H1 (cell line): ENCODE data around the gene ZC3HAV1. TPM values are rescaled to one million over a fixed set of nuclear protein-coding genes. Genes with fewer than 3 reads are reported as not detected.

Source experiments
- CTCF ChIA-PET: fragments of 300-600 bp; sonication (Branson Sonifier 250); formaldehyde crosslinking; loops from one replicate; lab custom pipeline; 2021; ENCODE audit not compliant: partially characterized antibody; lab: Charles Lee
- POLR2A ChIA-PET: fragments of 300-600 bp; sonication (Branson Sonifier 250); formaldehyde crosslinking; loops from one replicate; lab custom pipeline; 2021; ENCODE audit warnings: inconsistent platforms; ENCODE audit not compliant: partially characterized antibody; lab: Charles Lee
- DNase-seq, 2 experiments: peaks; one replicate each; pipeline versions ENCODE4 v3.0.0 to v3.0.0-alpha.2; 2010 to 2022; ENCODE audit warnings: low spot score in 2 of 2, low read depth in 1 of 2, mixed read lengths in 1 of 2
- FAIRE-seq: peaks from 2 replicates; lab custom pipeline; 2011; peaks lifted over from hg19 to GRCh38; lab: Jason Lieb, UNC
- H2AFZ ChIP-seq: 2 replicates; pipeline ENCODE4 v1.8.1; 2012; ENCODE audit warnings: low read length, inconsistent platforms
- H2AK5ac ChIP-seq: 2 replicates; pipeline ENCODE4 v1.6.1; 2013; ENCODE audit warnings: low read depth, low read length
- H2BK120ac ChIP-seq: replicated peaks from 2 replicates; pipeline ENCODE3; 2013; ENCODE audit warnings: low read depth, low read length, inconsistent platforms
- H2BK12ac ChIP-seq: 2 replicates; pipeline ENCODE4 v1.6.1; 2013; ENCODE audit warnings: low read depth, low read length
- H2BK15ac ChIP-seq: 2 replicates; pipeline ENCODE4 v1.6.1; 2013; ENCODE audit warnings: low read length
- H2BK20ac ChIP-seq: 2 replicates; pipeline ENCODE4 v1.6.1; 2013; ENCODE audit warnings: low read length
- H2BK5ac ChIP-seq: 2 replicates; pipeline ENCODE4 v1.6.1; 2013; ENCODE audit warnings: low read depth, low read length
- H3K14ac ChIP-seq: 2 replicates; pipeline ENCODE4 v1.6.1; 2013; ENCODE audit warnings: inconsistent platforms; ENCODE audit not compliant: insufficient read length
- H3K18ac ChIP-seq: 2 replicates; pipeline ENCODE4 v1.6.1; 2013; ENCODE audit warnings: low read length; ENCODE audit errors: extremely low read depth
- H3K23ac ChIP-seq: 2 replicates; pipeline ENCODE4 v1.6.1; 2013; ENCODE audit warnings: inconsistent platforms; ENCODE audit not compliant: insufficient read length
- H3K23me2 ChIP-seq: 2 replicates; pipeline ENCODE4 v1.6.1; 2013; ENCODE audit warnings: low read depth, low read length
- H3K27ac ChIP-seq: 2 replicates; pipeline ENCODE4 v1.6.1; 2011; ENCODE audit warnings: low read depth, low read length, inconsistent platforms
- H3K27me3 ChIP-seq, 4 experiments: replicated peaks in 1 of 4; 1 replicate in 1 of 4; 2 replicates in 3 of 4; pipeline versions ENCODE4 v1.6.1 to v1.8.1; 2011 to 2013; ENCODE audit warnings: low read length in 3 of 4, mild to moderate bottlenecking in 3 of 4, inconsistent platforms in 2 of 4, mixed read lengths in 2 of 4, moderate library complexity in 1 of 4; ENCODE audit not compliant: control insufficient read depth in 3 of 4, insufficient read depth in 3 of 4; ENCODE audit errors: extremely low read depth in 1 of 4
- H3K36me3 ChIP-seq, 4 experiments: 2 replicates each; pipeline versions ENCODE4 v1.6.1 to v1.8.1; 2011 to 2013; ENCODE audit warnings: mild to moderate bottlenecking in 4 of 4, low read length in 3 of 4, moderate library complexity in 2 of 4, control low read depth in 1 of 4, inconsistent platforms in 1 of 4; ENCODE audit not compliant: insufficient read depth in 4 of 4, control insufficient read depth in 2 of 4
- H3K4ac ChIP-seq: replicated peaks from 2 replicates; pipeline ENCODE3; 2013; ENCODE audit warnings: low read length, low read depth, mixed read lengths, inconsistent platforms; ENCODE audit not compliant: insufficient read length
- H3K4me1 ChIP-seq, 4 experiments: replicated peaks in 1 of 4; 1 replicate in 1 of 4; 2 replicates in 3 of 4; pipeline versions ENCODE4 v1.6.1 to v1.8.1; 2011 to 2013; ENCODE audit warnings: low read length in 3 of 4, inconsistent platforms in 2 of 4, mixed read lengths in 1 of 4; ENCODE audit not compliant: insufficient read depth in 4 of 4, control insufficient read depth in 3 of 4
- H3K4me2 ChIP-seq, 2 experiments: 2 replicates each; pipeline versions ENCODE4 v1.6.1 to v1.8.1; 2011 to 2013; ENCODE audit warnings: low read depth in 2 of 2, low read length in 2 of 2, control low read depth in 1 of 2, inconsistent platforms in 1 of 2, mild to moderate bottlenecking in 1 of 2; ENCODE audit not compliant: insufficient read depth in 1 of 2
- H3K4me3 ChIP-seq, 4 experiments: fragments of 200-600, 300-600 bp in 1 of 4; sonication (generic), shearing (Covaris generic), sonication (Bioruptor Twin) in 1 of 4; 2 replicates each; pipeline versions ENCODE4 v1.5.1 to v1.8.1; 2011 to 2016; ENCODE audit warnings: low read length in 4 of 4, low read depth in 3 of 4, control low read depth in 2 of 4, inconsistent platforms in 2 of 4, mild to moderate bottlenecking in 2 of 4, mixed read lengths in 1 of 4, moderate library complexity in 1 of 4; ENCODE audit not compliant: insufficient read depth in 2 of 4; ENCODE audit errors: extremely low read depth in 1 of 4
- H3K56ac ChIP-seq: replicated peaks from 2 replicates; pipeline ENCODE3; 2013; ENCODE audit warnings: low read depth, mild to moderate bottlenecking, mixed read lengths, low read length, inconsistent platforms; ENCODE audit not compliant: insufficient read length
- H3K79me1 ChIP-seq: 2 replicates; pipeline ENCODE4 v1.6.1; 2013; ENCODE audit warnings: low read depth, low read length, control low read depth
- H3K79me2 ChIP-seq, 2 experiments: 2 replicates each; pipeline versions ENCODE4 v1.6.1 to v1.8.1; 2012 to 2013; ENCODE audit warnings: low read length in 2 of 2, mild to moderate bottlenecking in 2 of 2, inconsistent platforms in 1 of 2; ENCODE audit not compliant: insufficient read depth in 2 of 2, control insufficient read depth in 1 of 2
- H3K9ac ChIP-seq, 4 experiments: replicated peaks in 1 of 4; 1 replicate in 1 of 4; 2 replicates in 3 of 4; pipeline versions ENCODE4 v1.6.1 to v1.8.1; 2011 to 2013; ENCODE audit warnings: low read depth in 3 of 4, low read length in 3 of 4, control low read depth in 2 of 4, mild to moderate bottlenecking in 2 of 4, moderate library complexity in 2 of 4, inconsistent platforms in 1 of 4; ENCODE audit errors: extremely low read depth in 1 of 4
- H3K9me3 ChIP-seq, 2 experiments: 2 replicates each; pipeline versions ENCODE4 v1.6.1 to v1.8.1; 2012 to 2013; ENCODE audit warnings: mild to moderate bottlenecking in 2 of 2, moderate library complexity in 2 of 2, control low read depth in 1 of 2, inconsistent platforms in 1 of 2, low read depth in 1 of 2, low read length in 1 of 2, mixed read lengths in 1 of 2; ENCODE audit not compliant: insufficient read depth in 2 of 2
- H4K20me1 ChIP-seq, 2 experiments: replicated peaks in 1 of 2; 2 replicates each; pipeline versions ENCODE3 to v1.8.1; 2011 to 2013; ENCODE audit warnings: inconsistent platforms in 2 of 2, low read length in 2 of 2, mild to moderate bottlenecking in 1 of 2; ENCODE audit not compliant: insufficient read depth in 2 of 2, control insufficient read depth in 1 of 2
- H4K5ac ChIP-seq: 2 replicates; pipeline ENCODE4 v1.6.1; 2013; ENCODE audit warnings: low read length, low read depth, mixed read lengths, inconsistent platforms; ENCODE audit not compliant: insufficient read length
- H4K8ac ChIP-seq: 2 replicates; pipeline ENCODE4 v1.8.0; 2013; ENCODE audit warnings: mild to moderate bottlenecking, moderate library complexity, low read length, inconsistent platforms; ENCODE audit not compliant: insufficient read depth; ENCODE audit errors: extremely low read depth
- H4K91ac ChIP-seq: replicated peaks from 2 replicates; pipeline ENCODE3; 2013; ENCODE audit warnings: low read length, mixed read lengths, inconsistent platforms; ENCODE audit not compliant: insufficient read length
- BACH1 ChIP-seq: IDR thresholded peaks from 2 replicates; pipeline ENCODE4 v1.6.1; 2012; ENCODE audit warnings: low read length, improper control_type of control experiment
- CEBPB ChIP-seq: IDR thresholded peaks from 2 replicates; pipeline ENCODE4 v1.6.1; 2012; ENCODE audit warnings: low read depth, low read length
- CREB1 ChIP-seq: IDR thresholded peaks from 2 replicates; pipeline ENCODE4 v1.6.1; 2012; ENCODE audit warnings: inconsistent platforms
- EP300 ChIP-seq, 2 experiments: IDR thresholded peaks; 1 replicate in 1 of 2; 2 replicates in 1 of 2; pipeline ENCODE4 v1.6.1; 2011 to 2012; ENCODE audit warnings: low read depth in 2 of 2, low read length in 2 of 2, mild to moderate bottlenecking in 2 of 2, borderline replicate concordance in 1 of 2, inconsistent platforms in 1 of 2, moderate library complexity in 1 of 2
- HDAC2 ChIP-seq, 2 experiments: fragments of 300-600 bp in 1 of 2; sonication (generic) in 1 of 2; IDR thresholded peaks; 2 replicates each; pipeline ENCODE4 v1.6.1; 2011 to 2012; ENCODE audit warnings: low read depth in 2 of 2, low read length in 2 of 2, mild to moderate bottlenecking in 2 of 2, moderate library complexity in 2 of 2, borderline replicate concordance in 1 of 2, inconsistent platforms in 1 of 2
- MAFK ChIP-seq: IDR thresholded peaks from 2 replicates; pipeline ENCODE4 v1.6.1; 2012; ENCODE audit warnings: low read depth, mild to moderate bottlenecking, improper control_type of control experiment, low read length
- NANOG ChIP-seq: IDR thresholded peaks from 2 replicates; pipeline ENCODE4 v1.6.1; 2011; ENCODE audit warnings: low read length, low read depth, mild to moderate bottlenecking, inconsistent platforms; ENCODE audit not compliant: insufficient read depth, poor library complexity, severe bottlenecking
- POU5F1 ChIP-seq: IDR thresholded peaks from 2 replicates; pipeline ENCODE4 v1.6.1; 2011; ENCODE audit warnings: low read depth, mild to moderate bottlenecking, low read length, moderate library complexity
- RAD21 ChIP-seq, 2 experiments: IDR thresholded peaks in 1 of 2; conservative IDR thresholded peaks in 1 of 2; 2 replicates each; pipeline ENCODE4 v1.6.1; 2011; ENCODE audit warnings: low read depth in 2 of 2, low read length in 2 of 2, improper control_type of control experiment in 1 of 2, inconsistent platforms in 1 of 2, mild to moderate bottlenecking in 1 of 2, moderate library complexity in 1 of 2
- SIN3A ChIP-seq, 2 experiments: IDR thresholded peaks in 1 of 2; conservative IDR thresholded peaks in 1 of 2; 2 replicates each; pipeline ENCODE4 v1.6.1; 2011 to 2012; ENCODE audit warnings: low read length in 2 of 2, improper control_type of control experiment in 1 of 2, low read depth in 1 of 2, mild to moderate bottlenecking in 1 of 2
- SIRT6 ChIP-seq: IDR thresholded peaks from one replicate; pipeline ENCODE4 v1.7.1; 2012; ENCODE audit warnings: low read length, inconsistent platforms
- SRF ChIP-seq: IDR thresholded peaks from 2 replicates; pipeline ENCODE4 v1.6.1; 2011; ENCODE audit warnings: mild to moderate bottlenecking, low read depth, low read length, moderate library complexity
- TAF1 ChIP-seq: IDR thresholded peaks from 2 replicates; pipeline ENCODE4 v1.6.1; 2011; ENCODE audit warnings: mild to moderate bottlenecking, low read depth, low read length
- polyA plus RNA-seq, 7 experiments: library from polyadenylated mRNA; depleted of rRNA in 3 of 7; stranded (reverse) in 5 of 7; unstranded in 2 of 7; fragments of >200 nt in 5 of 7; fragments of 200-250 nt in 2 of 7; gene quantifications; 1 replicate in 5 of 7; 2 replicates in 1 of 7; 4 replicates in 1 of 7; pipeline versions ENCODE4 v1.2.1 to v1.2.3, GENCODE V29; 2011 to 2013; ENCODE audit warnings: missing spikeins in 2 of 7, mixed read lengths in 2 of 7
- total RNA-seq: library from RNA; stranded (reverse); fragmentation: NEBNext Ultra II Directional; extraction: Animal tissue kit (Norgen Biotek cat#: 25700); gene quantifications from 2 replicates; pipeline ENCODE4 v1.2.1, GENCODE V29; 2021

Gene ZC3HAV1
- total and polyA plus RNA-seq, 2 of the 8 experiments (the other 6 are each of a cell fraction or from before 2014, with no cell fraction given), result 22.5 to 43.4 TPM

DNA sequence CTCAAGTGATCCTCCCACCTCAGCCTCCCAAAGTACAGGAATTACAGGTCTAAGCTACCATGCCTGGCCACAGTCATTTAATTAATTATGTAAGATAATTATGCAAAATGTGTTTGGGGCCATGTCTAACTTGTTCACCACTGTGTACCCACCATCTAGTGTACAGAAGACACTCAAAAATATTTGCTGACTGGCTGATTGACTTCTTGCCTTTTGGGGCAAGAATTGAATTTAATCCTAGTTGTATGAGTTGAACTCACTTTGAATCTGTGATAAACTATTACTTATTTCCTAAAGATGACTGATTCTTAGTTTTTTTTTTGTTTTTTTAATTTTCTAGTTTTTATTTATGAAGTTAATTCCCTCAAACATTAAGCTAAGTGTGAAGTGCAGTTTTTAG, 57.9 kb downstream of the ZC3HAV1 start:
- H3K79me2 ChIP-seq, result no peaks in the 10 kb centered on the region
- no peaks in the 10 kb centered on the region for H4K20me1 ChIP-seq
- FAIRE-seq, result no peak
- no peak overlapping the region for H2AK5ac ChIP-seq
- H3K14ac ChIP-seq, result no peak overlapping the region
- no peak overlapping the region for H2BK12ac ChIP-seq
- no peak overlapping the region for H4K8ac ChIP-seq
- H3K4ac ChIP-seq, result no peak overlapping the region
- H3K18ac ChIP-seq, result no peak overlapping the region
- no peak overlapping the region for H2BK15ac ChIP-seq
- no peak overlapping the region for H4K5ac ChIP-seq
- TF ChIP-seq MAFK (no peak), NANOG (no peak), CREB1 (no peak), CEBPB (no peak), RAD21 (IDR thresholded peaks at IDR 0.05 in 1 of 2, conservative IDR thresholded peaks at IDR 0.05 in 1 of 2; ENCODE audit: low read depth in 2 of 2, low read length in 2 of 2) (no peak), BACH1 (no peak), HDAC2 (IDR thresholded peaks at IDR 0.05; ENCODE audit: borderline replicate concordance in 1 of 2, low read depth in 2 of 2, low read length in 2 of 2) (no peak), SRF (no peak), SIRT6 (no peak), EP300 (IDR thresholded peaks at IDR 0.05; ENCODE audit: borderline replicate concordance in 1 of 2, low read depth in 2 of 2, low read length in 2 of 2) (no peak), TAF1 (no peak), POU5F1 (no peak), SIN3A (conservative IDR thresholded peaks at IDR 0.05 in 1 of 2, IDR thresholded peaks at IDR 0.05 in 1 of 2; ENCODE audit: low read depth in 1 of 2, low read length in 2 of 2) (no peak)
- TF ChIP-seq, all 59 proteins: peak for 0
- no peak overlapping the region for H3K4me3 ChIP-seq
- no peaks in the 10 kb centered on the region for H3K4me1 ChIP-seq
- H2BK5ac ChIP-seq, result no peak overlapping the region
- H4K91ac ChIP-seq, result no peak overlapping the region
- no peak overlapping the region for H2BK20ac ChIP-seq
- H3K23me2 ChIP-seq, result no peaks in the 10 kb centered on the region
- no peak for DNase-seq
- H3K27ac ChIP-seq, result no peak overlapping the region
- H3K23ac ChIP-seq, result no peak overlapping the region
- H3K9me3 ChIP-seq, result no peaks in the 10 kb centered on the region
- H3K4me2 ChIP-seq, result no peak overlapping the region
- H3K36me3 ChIP-seq, result peaks cover 0 to 23% (median 6%) of the 10 kb centered on the region in 4 experiments; a peak in 4 of 8 replicates
- H2BK120ac ChIP-seq, result no peak overlapping the region
- H3K27me3 ChIP-seq, result no peaks in the 10 kb centered on the region
- H3K56ac ChIP-seq, result no peak overlapping the region
- no peaks in the 10 kb centered on the region for H3K79me1 ChIP-seq
- CTCF ChIA-PET, result interaction anchor here (0.6 to 2.4 kb wide), 3 partner anchors 16 to 56 kb away, joined by 3 to 9 read pairs (median 3); no protein-coding TSS in a partner anchor
- no peak overlapping the region for H2AFZ ChIP-seq
- H3K9ac ChIP-seq, result no peak overlapping the region
- POLR2A ChIA-PET, result interaction anchor here (0.7 kb wide), 1 partner anchor 116 kb away, joined by 3 read pairs; no protein-coding TSS in a partner anchor
